Measurements from ENCODE around the gene IL7R.
"Not testable (repeated sequence)": the region's sequence is repeated elsewhere in the genome, so short reads cannot be mapped to it uniquely, and the experiment has no call there.

The IL7R gene

DNA sequence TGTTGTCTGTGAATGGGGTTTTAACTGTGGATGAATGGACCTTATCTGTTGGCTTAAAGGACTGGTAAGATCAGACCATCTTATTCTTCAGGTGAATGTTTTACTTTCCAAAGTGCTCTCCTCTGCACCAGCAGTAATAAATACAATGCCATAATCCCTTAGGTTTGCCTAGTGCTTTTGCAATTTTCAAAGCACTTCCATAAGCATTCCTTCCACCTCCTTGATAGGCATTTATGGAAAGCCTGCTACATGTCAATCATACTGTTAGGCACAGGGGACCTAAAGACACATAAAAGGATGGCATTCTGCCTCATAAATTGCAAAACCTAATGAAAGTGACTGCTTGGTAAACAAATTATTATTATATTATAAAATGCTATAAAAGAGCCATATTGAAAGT is 21.4 kb downstream of the IL7R start:
- DNase-seq = no peak

DNA sequence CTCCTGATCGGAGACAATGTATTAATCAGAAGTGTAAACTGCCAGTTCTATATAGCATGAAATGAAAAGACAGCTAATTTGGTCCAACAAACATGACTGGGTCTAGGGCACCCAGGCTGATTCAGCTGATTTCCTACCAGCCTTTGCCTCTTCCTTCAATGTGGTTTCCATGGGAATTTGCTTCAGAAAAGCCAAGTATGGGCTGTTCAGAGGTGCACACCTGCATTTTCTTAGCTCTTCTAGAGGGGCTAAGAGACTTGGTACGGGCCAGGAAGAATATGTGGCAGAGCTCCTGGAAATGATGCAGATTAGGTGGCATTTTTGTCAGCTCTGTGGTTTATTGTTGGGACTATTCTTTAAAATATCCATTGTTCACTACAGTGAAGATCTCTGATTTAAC is 22.4 kb downstream of the IL7R start:
- DNase-seq = no peak

DNA sequence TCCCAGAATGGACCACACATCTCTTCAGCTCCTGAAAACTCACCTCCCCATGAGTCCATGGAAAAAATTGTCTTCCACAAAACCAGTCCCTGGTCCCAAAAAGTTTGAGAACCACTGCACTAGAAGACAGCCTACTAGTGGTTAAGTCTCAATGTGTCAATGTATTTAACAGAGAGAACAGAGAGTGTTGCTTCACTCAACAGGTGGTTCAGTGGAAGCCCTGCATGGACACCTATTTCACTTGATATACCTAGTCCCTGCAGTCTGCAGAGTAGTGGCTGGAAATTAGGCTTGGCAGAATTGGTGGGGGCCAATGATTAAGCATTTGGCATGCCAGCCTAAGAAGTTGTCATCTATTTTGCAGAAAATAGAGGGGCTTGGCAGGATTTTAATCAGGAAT is 23.0 kb downstream of the IL7R start:
- no peak for DNase-seq

DNA sequence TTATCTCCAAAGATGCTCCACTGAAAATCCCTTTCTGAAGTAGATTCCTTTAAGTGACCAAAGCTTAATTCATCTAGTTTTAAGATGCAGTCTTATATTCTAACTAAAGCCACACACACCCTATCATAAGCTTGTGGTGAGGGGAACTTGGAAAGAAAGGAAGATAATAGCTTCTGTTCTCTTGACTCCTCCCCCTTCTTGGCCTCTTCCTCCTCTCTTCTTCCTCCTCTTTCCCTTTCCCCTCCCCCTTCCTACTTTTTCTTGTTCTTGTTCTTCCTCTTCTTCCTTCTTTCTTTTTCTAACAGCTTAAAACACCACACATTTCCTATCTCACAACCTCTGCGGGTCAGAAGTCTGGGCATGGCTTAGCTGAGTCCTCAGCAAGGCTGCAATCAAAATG is 23.5 kb downstream of the IL7R start:
- no peak for DNase-seq

DNA sequence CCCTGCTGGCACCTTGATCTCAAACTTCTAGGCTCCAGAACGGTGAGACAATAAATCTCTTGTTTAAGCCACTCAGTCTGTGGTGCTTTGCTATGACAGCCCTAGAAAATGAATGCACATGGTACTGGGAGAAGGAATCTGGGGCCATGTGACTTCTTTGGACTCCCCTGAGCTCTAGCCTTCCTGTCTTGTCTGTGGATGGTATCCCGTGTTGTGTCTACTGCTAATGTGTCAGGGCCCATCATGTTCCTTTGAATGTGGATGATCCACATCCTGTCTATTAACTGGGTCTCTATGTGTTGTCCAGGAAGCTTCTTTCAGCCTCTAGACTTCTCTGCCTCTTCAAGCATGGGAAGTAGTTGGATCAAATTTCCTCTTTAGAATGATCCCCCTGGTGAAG is 25.1 kb downstream of the IL7R start:
- no peak for DNase-seq

DNA sequence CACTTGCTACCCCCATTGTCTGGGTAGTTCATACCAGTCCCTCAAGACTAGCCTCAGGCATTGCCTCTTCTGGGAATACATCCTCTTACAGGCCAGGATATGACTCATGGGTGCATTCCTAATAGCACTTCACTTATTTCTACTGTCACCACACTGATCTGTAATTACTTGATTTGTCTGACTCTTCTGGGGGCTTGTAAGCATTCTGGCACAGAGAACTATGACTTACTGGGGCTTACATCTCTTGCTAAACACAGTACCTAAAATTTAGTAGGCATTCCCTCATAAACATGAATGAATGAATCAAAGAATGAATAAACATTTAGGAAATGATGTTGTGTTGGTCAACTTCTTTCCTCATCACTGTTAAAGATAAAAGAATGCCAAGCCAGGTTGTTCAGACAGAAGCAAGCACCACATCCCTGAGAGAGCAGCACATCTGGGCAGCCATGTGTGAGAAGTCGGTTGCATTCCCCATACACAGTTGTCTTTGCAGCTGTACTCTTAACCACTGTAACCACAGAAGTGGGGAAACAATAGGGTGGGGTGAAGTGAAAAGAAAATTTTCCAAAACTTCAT is 27.6 kb downstream of the IL7R start:
- peak; percentile 85 for DNase-seq

DNA sequence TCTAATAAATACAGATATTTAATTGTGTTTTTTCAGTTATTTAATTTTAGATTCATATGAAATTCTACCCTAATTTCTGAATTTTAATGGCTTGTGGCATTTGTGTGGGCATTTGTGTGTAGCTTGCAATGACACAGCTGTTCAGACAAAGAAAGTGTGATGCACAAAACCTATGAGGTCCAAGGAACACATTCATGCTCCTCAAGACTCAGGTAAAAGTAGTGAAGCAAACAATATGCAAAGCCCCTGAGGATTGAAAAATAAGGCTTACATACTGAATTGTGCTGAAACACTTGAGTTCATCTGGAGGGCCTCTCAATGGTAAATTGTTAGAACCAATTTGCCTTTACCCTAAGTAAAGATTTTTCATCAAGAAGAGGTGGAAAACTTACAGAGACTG is 28.1 kb downstream of the IL7R start:
- DNase-seq = no peak

DNA sequence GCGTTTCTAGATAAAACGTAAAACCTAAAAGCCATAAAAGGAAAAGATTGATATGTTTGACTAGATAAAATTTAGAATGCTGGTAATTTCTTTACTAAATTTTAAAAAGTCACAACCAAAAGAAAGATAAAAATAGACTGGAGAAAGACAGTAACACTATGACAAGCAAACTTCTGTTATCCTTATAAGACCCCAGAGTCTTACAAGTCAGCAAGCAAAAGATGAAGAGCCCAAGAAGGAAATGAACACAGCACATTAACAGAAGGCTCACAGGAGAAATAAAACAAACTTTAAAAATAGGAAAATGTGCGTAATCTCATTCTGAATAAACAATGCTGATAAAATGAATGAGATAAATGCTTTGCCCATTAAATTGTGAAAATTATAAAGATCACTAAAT is 29.7 kb downstream of the IL7R start:
- DNase-seq = no peak

DNA sequence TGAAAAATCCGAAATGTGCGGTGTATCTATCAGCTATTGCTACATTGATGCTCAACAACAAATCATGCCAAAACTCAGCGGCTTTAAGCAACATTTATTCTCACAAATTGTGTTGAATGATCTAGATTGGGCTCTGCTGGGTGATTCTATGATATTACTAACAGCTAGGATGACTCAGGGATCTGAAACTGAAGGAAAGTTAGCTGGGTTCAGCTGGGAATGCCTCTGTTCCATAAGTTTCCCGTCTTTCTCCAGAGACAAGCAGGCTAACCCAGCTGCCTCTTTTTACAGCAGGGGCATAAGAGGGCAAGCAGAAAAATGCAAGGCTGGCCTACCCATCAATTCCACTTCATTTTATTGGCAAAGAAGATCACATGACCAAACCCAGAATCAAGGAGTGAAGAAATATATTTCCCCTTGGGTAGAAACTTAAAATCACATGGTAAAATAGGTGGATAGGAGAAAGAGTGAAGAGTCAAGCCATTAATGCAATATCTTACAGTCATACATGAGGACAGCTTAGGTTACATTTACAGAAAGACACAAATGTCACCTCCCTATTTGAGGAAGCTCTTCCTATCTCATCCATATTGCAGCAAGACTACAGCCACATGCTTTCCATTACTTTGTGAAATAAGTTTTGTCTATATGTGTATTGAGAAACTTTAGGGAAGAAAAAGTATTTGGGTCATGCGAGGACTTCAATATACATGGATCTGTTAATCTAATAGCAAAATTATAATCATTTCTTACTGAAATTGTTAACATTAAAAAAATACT is 30.8 kb downstream of the IL7R start:
- DNase-seq = no peak

DNA sequence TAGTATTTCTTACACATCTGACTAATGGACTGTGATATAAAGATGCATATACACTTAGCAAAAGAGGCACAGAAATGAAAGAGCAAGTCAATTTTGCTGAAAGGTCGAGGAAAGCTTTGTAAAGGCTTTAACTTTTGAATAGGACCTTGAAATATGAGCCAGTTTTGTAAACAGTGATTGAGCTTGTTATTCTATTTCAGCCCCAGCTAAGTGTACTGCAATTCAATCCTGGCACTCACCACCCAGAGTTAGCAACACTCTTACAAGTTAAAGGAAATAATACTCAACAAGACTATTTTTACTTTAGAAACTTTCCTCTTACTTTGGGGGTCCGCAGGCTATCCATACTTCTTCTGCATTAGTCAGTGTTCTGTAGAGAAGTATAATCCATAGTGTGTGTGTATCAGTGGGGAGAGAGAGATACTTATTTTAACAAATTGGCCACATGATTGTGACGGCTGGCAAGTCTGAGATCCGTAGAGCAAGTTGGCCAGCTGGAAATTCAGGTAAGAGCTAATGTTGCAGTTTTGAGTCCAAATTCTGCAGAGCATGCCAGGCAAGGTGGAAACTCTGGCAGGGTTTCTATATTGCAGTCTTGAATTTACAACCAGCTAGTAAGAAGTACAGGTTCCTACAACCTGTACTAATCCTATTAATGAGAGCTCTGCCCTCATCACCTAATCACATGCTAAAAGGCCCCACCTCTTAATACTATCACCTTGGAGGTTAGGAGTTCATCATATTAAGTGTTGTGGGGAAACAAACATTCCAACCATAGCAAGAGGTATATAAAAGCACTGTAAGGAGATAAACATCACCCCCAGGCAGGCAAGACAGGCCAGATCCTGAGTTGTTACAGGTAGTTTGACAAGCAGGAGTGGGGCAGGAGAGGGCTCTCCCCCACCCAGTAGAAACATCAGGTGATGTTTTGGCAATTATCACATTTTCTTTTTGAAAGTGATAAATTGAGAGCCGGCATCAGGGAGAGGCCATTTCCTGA is 33.6 kb downstream of the IL7R start:
- DNase-seq = no peak

DNA sequence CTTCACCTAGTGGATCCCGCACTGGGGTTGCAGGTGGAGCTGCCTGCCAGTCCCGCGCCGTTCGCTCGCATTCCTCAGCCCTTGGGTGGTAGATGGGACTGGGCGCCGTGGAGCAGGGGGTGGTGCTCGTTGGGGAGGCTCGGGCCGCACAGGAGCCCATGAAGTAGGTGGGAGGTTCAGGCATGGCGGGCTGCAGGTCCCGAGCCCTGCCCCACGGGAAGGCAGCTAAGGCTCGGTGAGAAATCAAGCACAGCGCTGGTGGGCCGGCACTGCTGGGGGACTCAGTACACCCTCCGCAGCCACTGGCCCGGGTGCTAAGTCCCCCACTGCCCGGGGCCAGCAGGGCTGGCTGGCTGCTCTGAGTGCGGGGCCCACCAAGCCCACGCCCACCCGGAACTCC is 36.1 kb downstream of the IL7R start:
- not testable (repeated sequence) for DNase-seq

DNA sequence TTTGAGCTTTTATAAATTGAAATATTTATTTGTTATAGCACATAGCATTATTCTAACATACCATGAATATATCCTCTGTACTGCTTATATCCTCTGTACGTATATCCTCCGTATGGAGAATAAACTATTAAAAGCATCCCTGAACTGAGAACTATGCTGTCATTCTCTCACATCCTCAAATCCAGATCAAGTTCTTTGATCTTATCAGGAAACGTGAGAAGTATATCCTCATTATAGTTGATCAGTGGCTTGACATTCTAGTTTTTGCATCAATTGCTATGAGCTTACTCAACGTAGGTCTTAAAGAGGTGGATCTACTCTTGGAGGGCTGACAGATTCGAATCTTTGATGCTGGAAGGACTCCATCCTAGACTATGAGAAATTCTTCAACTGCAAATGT is 37.4 kb downstream of the IL7R start:
- no peak for DNase-seq

DNA sequence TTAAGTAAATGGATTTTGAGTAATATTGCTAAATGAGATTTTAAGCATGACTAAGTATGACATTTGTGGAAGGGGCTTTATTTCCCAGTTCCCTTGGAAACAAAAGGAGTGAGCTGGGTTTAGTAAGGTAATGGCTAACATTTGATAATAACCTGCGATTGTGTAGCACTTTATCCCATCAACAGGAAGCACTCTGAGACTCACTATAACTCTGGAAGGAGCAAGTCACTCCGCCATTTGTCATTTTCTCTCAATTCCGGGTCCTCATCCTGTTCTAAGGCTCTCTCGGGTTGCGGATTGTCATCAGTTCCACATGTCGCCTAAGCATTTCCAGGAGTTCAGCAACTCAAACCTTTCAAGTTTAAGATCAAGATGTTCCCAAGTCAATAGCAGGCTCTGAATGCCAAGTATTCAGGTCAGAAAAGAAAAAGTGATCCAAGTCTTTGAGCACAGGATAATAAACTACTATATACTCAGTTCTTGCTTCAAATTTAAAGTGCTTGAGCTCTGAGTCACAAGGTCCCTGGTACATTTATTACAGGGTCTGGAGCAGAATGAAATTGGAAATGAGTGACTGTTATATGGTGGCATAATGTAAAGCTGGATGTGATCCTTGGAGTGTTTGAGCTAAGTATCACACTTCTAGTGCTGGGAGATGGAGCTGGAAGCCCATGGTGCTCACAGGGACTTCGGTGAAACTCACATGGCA is 42.4 kb downstream of the IL7R start:
- DNase-seq = no peak

DNA sequence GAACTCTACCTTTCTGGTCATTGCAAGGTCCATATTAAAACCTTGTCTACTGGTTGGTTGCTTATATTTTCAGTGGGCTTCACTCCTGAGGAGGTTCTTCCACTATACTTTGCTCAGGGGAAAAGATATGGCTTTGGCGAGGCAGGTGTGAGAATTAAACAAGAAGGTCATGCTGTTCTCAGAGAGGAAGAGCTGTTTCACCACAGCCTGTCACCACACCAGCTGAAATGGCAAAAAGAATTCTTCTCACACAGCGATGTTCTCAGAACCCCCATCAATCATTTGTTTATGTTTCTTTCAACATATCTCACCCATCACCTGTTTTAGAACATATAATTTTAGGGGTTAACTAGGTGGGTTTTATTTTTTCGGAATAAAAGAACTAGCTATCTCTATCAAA is 43.1 kb downstream of the IL7R start:
- no peak for DNase-seq

DNA sequence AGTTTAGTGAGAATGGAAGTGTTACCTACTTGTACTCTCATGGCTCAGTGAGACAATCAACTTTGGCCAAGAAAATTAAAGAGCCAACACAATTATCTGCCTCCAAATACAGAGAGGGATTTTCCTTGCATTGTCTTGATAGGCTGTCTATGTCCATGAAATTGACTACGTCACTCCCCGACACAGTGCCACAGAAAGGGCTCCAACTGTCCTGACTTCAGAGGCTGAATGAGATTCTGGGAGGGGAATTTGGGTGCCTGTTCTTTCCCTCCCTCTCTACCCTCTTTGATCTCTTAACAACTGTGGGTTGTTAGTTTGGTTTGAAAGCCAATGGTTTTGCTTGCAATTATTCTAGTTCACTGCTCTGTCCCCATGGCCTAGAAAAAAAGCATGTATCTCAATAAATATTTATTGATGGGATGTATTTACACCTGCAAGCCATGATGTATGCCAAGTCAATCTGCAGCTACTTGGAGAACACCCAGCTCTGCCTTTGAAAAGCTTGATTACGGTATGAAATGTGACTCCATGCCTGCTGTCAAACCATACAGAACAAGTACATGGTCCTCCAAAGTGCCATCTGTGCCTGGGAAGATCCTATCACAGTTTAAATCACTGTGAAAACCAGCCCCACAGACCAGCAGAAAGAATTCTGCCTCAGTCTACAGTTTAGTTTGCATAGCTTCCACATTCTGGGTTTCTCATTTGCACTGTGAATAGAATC is 44.4 kb downstream of the IL7R start:
- DNase-seq = no peak

DNA sequence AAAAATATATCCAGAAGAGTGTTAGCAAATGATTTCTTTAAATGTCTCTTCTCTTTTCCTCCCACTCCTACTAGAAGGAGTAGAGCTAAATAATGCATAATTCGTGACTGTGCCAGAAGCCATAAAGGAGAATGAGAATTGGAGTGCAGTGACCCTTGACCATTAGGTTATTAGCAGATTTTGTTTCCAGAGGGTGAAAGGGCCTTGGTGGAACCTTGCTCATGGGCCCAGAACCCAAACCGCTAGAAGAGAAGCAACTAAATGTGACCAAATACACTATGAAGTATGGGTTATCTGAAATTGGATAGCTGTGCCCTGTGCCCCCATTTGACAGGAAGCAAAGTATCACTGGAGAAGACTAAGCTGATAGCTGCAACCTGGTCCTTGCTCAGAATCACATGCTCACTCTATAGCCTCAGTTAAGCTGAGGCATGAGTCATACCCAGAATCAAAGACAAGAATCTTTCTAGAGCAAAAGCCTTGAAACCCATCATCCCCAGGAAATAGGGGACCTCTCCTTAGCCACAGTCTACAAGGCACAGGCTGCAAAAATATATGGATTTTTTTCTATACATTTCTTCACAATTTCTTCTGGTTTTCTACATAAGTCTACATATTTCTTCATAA is 45.5 kb downstream of the IL7R start:
- DNase-seq = no peak

DNA sequence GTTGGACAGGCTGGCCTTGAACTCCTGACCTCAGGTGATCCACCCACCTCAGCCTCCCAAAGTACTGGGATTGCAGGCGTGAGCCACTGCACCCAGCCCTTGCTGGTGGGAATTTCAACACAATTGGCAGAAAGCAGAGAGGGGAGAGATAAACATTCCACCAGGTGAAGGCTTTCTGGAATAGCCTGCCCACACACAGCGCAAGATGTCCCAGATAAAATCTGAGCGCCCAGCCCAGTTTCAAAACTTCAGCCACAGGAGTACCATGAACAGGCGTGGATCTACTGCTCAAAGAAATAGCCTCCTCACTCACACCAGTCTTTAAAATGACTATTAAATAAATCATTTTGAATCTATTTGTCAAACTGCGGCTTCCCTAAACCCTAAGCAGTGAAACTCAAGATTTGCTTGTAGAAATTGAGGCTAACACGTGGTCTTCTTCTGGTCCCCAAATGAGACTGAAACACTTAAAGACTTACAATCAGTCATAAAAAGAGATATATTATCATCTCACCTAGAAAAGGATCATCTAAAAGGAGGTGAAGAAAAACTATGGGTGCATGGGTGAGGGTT is 47.0 kb downstream of the IL7R start:
- no peak for DNase-seq

DNA sequence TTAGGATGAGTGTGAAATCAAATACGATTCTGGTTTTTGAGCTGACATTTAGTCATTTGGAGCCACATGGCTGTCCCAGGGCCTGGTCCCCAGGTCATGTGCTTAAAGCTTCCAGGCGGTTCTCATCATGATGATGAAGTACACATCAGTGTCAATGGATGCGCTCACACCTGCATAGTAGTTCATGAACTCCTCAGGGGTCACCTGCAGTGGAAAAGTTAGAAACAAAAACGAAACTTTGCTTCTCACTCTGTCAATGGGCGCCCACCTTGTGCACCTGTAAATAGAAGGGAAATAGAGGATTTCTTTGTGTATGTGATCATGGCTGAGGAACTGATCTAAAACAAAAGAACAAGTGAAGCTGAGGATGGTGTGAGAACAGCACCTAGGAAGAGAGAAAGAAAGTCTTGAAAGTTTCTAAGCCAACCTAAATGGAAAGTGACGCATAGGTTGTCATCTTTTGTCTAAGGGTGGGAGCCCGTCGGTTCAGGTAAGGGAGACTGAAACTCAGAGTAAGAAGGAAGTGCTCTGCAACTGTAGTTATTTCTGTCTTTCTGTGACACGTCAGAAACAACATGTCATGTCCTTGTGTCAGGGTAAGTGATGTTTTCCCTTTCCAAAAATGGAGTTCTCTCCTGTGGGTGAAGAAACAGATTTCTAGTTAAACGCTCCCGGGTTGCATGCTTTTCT is 47.9 kb downstream of the IL7R start:
- no peak for DNase-seq

DNA sequence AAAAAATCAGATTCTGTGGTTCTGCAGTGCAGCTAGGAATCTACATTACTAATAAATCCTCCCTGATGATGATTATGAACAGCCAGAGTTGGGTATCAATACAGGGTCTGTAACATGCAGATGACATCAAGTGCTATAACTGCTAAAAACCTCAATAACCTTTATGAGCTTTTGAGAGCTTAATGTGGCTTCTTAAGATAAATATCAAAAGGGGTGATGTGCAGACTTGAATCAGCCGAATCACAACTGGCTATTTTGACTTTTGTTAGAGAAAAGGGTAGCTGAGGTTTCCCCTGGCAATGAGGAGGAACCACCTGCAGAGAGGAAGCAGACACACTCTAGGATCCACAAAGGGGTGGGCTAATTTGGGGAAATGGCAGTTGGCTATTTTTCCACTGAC is 51.5 kb downstream of the IL7R start:
- no peak for DNase-seq

DNA sequence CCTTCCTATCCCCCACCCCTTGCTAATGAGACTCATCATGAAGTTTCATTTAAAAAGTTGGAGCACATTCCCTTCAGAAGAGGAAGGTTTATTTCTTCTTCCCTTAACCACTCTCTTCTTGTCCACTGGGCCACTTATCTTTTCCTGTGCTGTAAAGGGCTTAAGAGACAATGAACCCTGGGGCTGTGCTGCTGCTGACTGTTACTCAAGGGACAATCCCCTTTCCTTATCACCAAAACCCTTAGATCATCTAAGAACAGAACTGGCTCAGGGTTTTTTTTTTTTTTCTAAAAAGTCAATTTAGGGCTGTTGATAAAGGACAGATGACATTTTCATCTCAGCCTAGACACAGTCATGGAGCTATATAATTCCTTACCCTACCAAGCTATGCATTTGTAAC is 52.1 kb downstream of the IL7R start:
- no peak for DNase-seq

DNA sequence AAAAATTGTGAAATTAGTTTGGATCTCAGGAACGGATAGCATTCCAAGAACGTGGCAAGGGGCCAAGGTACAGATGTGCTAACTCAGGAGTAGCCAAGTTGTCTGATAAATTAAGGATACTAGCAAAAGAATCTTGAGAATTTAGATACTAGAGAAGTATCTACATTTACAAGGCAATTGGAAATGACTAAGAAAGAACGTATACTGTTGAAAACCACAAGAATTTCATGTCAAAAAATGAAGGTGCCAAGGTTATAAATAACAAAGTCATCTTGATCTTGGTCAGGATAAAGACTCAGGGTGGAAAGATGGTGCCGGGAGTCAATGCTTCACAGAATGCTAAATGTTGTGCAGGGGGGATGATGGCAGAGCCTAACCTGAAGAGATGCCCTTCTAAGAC is 62.5 kb downstream of the IL7R start:
- peak; percentile 90 for DNase-seq
